NB4 (cell line): ENCODE measurements around the gene C14orf119.

Experiments
- DNase-seq: peaks from one replicate; pipeline ENCODE4 v3.0.0; 2010; ENCODE audit warnings: low read depth
- H3K4me3 ChIP-seq: one replicate; pipeline ENCODE4 v1.5.1; 2011; ENCODE audit warnings: mild to moderate bottlenecking, low read depth, low read length, moderate library complexity
- MYC ChIP-seq: IDR thresholded peaks from 2 replicates; pipeline ENCODE4 v1.6.1; 2011; ENCODE audit warnings: low read depth, low read length
- POLR2A ChIP-seq: IDR thresholded peaks from 2 replicates; pipeline ENCODE4 v1.6.1; 2011; ENCODE audit warnings: mild to moderate bottlenecking; ENCODE audit not compliant: insufficient read length; ENCODE audit errors: extremely low read depth
- TF ChIP-seq, protein P1 (sequence below): IDR thresholded peaks from one replicate; pipeline ENCODE4 v1.5.1; 2012; ENCODE audit warnings: low read depth, low read length
- TF ChIP-seq, protein P2 (sequence below): IDR thresholded peaks from 2 replicates; pipeline ENCODE4 v1.6.1; 2011; ENCODE audit warnings: low read depth, low read length

Gene C14orf119

DNA sequence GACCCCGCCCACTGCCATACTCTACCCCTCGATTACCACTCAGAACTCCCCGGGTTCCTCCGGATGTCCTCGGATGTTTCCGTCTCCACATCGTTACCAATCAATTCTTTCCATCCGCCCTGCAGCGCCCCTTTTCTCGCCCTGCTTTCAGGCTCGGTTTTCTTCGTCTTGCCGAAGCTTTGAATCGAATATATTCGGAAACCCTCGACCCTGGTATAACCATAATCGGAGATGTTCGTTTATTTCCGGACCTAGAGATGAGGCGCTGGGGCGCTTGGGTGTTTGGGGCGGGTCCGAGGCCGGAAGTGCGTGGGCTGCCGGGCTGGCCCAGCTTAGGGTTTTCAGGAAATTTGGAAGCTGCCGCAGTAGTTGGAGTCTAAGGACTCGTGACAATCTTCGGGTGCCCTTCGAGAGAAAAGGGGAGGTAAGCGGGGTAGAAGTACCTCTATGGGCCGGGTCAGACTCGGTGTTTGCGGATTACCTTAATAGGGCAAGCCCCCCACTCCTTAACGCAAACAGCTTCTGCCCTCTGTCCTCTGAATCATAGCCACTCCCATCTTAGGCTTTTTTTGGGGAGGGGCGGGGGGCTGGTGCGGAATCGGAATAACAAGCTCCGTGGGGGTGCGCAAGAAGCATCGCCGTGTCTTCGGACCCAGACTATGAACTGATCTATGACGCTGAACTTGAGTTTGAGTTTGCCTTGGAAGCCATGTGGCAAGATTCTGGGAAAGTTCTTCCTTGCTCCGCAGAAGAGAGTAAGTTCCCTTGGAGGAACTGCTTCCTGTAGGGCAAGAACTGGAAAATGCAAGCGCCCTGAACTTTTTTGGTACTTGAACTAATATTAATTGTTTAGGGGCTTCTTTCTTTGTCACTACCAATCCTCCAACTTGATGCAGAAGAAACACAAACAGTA, at the start of gene C14orf119:
TSS of gene C14orf119 (plus strand) at position 310 of the 913 bp plus-strand sequence. CDS start 2,154 bp downstream, outside the sequence.
- DNase-seq = peak; percentile 99
- TF ChIP-seq, protein P1, sequence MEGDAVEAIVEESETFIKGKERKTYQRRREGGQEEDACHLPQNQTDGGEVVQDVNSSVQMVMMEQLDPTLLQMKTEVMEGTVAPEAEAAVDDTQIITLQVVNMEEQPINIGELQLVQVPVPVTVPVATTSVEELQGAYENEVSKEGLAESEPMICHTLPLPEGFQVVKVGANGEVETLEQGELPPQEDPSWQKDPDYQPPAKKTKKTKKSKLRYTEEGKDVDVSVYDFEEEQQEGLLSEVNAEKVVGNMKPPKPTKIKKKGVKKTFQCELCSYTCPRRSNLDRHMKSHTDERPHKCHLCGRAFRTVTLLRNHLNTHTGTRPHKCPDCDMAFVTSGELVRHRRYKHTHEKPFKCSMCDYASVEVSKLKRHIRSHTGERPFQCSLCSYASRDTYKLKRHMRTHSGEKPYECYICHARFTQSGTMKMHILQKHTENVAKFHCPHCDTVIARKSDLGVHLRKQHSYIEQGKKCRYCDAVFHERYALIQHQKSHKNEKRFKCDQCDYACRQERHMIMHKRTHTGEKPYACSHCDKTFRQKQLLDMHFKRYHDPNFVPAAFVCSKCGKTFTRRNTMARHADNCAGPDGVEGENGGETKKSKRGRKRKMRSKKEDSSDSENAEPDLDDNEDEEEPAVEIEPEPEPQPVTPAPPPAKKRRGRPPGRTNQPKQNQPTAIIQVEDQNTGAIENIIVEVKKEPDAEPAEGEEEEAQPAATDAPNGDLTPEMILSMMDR = no peak
- peak; percentile 74 for TF ChIP-seq POLR2A

GRCh38 chr14:23047034-23047634, 48.2 kb upstream of the C14orf119 start:
- H3K4me3 ChIP-seq = no peak overlapping the region
- DNase-seq = no peak
- no peak for TF ChIP-seq POLR2A
- no peak for TF ChIP-seq MYC
- TF ChIP-seq, protein P1 = no peak
- TF ChIP-seq, protein P2, sequence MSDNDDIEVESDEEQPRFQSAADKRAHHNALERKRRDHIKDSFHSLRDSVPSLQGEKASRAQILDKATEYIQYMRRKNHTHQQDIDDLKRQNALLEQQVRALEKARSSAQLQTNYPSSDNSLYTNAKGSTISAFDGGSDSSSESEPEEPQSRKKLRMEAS = no peak

More for the DNA sequence above, at the start of gene C14orf119:
- H3K4me3 ChIP-seq = peak within 1 kb of the TSS; percentile 88

DNA sequence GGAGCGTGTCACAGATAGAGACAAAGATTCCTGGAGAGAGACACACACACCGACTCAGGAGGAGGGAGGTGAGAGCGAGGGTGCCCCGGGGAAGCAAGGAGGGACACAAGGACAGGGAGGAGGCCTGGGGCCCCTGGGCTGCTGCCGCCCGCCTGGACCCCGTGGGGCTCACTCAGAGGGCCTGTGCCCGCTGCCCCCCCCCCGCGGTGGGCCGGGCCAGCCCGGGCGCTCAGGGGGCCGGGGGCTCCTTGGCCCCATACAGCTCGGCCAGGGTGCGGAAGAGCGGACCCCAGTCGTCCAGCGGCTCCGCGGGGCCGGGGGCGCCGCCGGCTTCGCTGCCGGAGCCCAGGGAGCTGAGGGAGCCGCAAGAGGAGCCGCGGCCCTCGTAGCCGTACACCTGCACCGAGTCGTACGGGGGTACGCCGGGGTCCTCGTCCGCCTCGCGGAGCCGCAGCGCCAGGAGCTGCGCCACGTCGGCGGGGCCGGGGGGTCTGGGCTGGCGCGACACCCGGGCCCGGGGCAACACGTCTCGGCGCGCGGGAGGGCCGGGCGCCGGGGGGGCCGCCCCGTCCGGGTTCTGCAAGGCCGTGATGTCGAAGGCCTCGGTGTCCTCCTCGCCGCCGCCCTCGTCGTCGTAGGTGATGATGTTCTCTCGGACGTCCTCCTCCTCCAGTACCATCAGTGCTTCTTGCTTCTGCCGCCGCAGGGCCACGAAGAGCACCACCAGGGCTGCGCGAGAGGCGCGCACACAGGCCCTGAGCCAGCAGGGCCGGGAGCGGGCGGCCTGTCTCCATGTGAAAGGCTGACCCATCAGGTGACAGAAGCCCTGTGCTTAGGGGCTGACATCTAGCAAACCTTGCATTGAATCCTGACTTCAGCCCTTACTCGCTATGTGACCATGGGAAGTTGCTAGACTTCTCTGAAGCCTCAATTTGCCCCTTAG, 47.3 kb upstream of the C14orf119 start:
- TF ChIP-seq MYC (no peak), POLR2A (no peak)
- TF ChIP-seq, protein P2 = no peak
- TF ChIP-seq, protein P1 = no peak
- no peak overlapping the region for H3K4me3 ChIP-seq
- no peak for DNase-seq

- H3K4me3 ChIP-seq = no peak overlapping the region
- TF ChIP-seq POLR2A = no peak
- TF ChIP-seq MYC = no peak
- TF ChIP-seq, protein P1 = no peak
- TF ChIP-seq, protein P2 = no peak
- DNase-seq = no peak
These were observed 46.3 kb upstream of the C14orf119 start for GRCh38 chr14:23049011-23049410.

GRCh38 chr14:23051141-23052057, 43.9 kb upstream of the C14orf119 start:
- TF ChIP-seq, protein P2 = no peak
- TF ChIP-seq MYC = no peak
- H3K4me3 ChIP-seq = no peak overlapping the region
- DNase-seq = no peak
